ENCODE results near the gene CUX1.
"Not testable (repeated sequence)": the region's sequence is repeated elsewhere in the genome, so short reads cannot be mapped to it uniquely, and the experiment has no call there.

The CUX1 gene

GRCh38 chr7:102021841-102022618 is 204.6 kb downstream of the CUX1 start:
- no peak for DNase-seq

- DNase-seq, result no peak
These were observed 206.8 kb downstream of the CUX1 start for GRCh38 chr7:102024005-102024768.

- peak; percentile 44 for DNase-seq
These were observed 207.5 kb downstream of the CUX1 start for GRCh38 chr7:102024769-102025391.

- DNase-seq, result not testable (repeated sequence)
These were observed 208.4 kb downstream of the CUX1 start for GRCh38 chr7:102025777-102026176.

- no peak for DNase-seq
These were observed 210.9 kb downstream of the CUX1 start for GRCh38 chr7:102028206-102028826.

GRCh38 chr7:102029616-102030015 is 212.2 kb downstream of the CUX1 start:
- no peak for DNase-seq

GRCh38 chr7:102030696-102031095 is 213.3 kb downstream of the CUX1 start:
- no peak for DNase-seq

- DNase-seq, result no peak
These were observed 219.5 kb downstream of the CUX1 start for GRCh38 chr7:102036958-102037357.

- no peak for DNase-seq
These were observed 222.3 kb downstream of the CUX1 start for GRCh38 chr7:102039706-102040105.

GRCh38 chr7:102040569-102040968 is 223.1 kb downstream of the CUX1 start:
- no peak for DNase-seq

- no peak for DNase-seq
These were observed 224.7 kb downstream of the CUX1 start for GRCh38 chr7:102042016-102042656.

GRCh38 chr7:102042796-102043195 is 225.4 kb downstream of the CUX1 start:
- not testable (repeated sequence) for DNase-seq

GRCh38 chr7:102044641-102044983 is 227.2 kb downstream of the CUX1 start:
- no peak for DNase-seq

- peak; percentile 84 for DNase-seq
These were observed 227.7 kb downstream of the CUX1 start for GRCh38 chr7:102044984-102045673.

GRCh38 chr7:102045681-102046372 is 228.4 kb downstream of the CUX1 start:
- no peak for DNase-seq

- DNase-seq, result no peak
These were observed 229.1 kb downstream of the CUX1 start for GRCh38 chr7:102046373-102047117.

GRCh38 chr7:102047167-102047566 is 229.7 kb downstream of the CUX1 start:
- DNase-seq, result no peak

- no peak for DNase-seq
These were observed 232.3 kb downstream of the CUX1 start for GRCh38 chr7:102049765-102050164.

GRCh38 chr7:102050864-102051460 is 233.5 kb downstream of the CUX1 start:
- no peak for DNase-seq

GRCh38 chr7:102051736-102052135 is 234.3 kb downstream of the CUX1 start:
- not testable (repeated sequence) for DNase-seq

All from femur (tissue), 1 donor.